Measurements from ENCODE around the gene ADAMTSL2.

- no peak for TF ChIP-seq CTCF (IDR thresholded peaks at IDR 0.05 in 8 of 11, conservative IDR thresholded peaks at IDR 0.05 in 3 of 11)
- TF ChIP-seq POLR2A (IDR thresholded peaks at IDR 0.05), result no peak
Observed at GRCh38 chr9:133494636-133495326, 39.7 kb upstream of the ADAMTSL2 start.

Data from spleen (tissue), 7 donors.